Keratinocyte (primary cell): Measurements from ENCODE around the gene PTAR1.

Experiments used
- EZH2 ChIP-seq: IDR thresholded peaks from one replicate; pipeline ENCODE4 v1.6.1; 2012; ENCODE audit warnings: inconsistent platforms, mild to moderate bottlenecking, low read length, moderate library complexity
- TF ChIP-seq, protein P1 (sequence below), 3 experiments: IDR thresholded peaks in 1 of 3; conservative IDR thresholded peaks in 1 of 3; optimal IDR thresholded peaks in 1 of 3; 2 replicates in 2 of 3; 3 replicates in 1 of 3; pipeline versions ENCODE3 to v1.5.1; 2011; ENCODE audit warnings: low read length in 3 of 3, mild to moderate bottlenecking in 3 of 3, moderate library complexity in 2 of 3, control low read depth in 1 of 3, inconsistent platforms in 1 of 3; ENCODE audit not compliant: insufficient read depth in 2 of 3; ENCODE audit errors: extremely low read depth in 1 of 3

DNA sequence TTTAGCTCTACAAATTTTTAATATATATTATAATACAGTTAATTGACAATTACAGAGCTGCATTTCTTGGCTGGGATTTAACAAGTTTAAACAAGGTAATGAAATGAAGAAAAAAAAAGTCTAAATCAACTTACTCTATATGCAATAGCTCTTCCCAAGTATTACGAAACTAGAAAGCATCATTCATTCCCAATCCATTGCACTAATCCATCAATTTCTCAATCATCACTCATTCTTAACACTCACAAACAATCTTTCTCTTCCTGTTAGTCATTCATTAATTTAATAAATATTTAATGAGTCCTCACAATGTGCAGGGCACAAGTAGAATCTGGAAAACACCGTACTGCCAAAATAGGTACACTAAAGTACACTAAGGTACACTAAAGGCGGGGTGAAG is 44.7 kb downstream of the PTAR1 start:
- TF ChIP-seq, protein P1, sequence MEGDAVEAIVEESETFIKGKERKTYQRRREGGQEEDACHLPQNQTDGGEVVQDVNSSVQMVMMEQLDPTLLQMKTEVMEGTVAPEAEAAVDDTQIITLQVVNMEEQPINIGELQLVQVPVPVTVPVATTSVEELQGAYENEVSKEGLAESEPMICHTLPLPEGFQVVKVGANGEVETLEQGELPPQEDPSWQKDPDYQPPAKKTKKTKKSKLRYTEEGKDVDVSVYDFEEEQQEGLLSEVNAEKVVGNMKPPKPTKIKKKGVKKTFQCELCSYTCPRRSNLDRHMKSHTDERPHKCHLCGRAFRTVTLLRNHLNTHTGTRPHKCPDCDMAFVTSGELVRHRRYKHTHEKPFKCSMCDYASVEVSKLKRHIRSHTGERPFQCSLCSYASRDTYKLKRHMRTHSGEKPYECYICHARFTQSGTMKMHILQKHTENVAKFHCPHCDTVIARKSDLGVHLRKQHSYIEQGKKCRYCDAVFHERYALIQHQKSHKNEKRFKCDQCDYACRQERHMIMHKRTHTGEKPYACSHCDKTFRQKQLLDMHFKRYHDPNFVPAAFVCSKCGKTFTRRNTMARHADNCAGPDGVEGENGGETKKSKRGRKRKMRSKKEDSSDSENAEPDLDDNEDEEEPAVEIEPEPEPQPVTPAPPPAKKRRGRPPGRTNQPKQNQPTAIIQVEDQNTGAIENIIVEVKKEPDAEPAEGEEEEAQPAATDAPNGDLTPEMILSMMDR (optimal IDR thresholded peaks at IDR 0.05 in 1 of 3, IDR thresholded peaks at IDR 0.05 in 1 of 3, conservative IDR thresholded peaks at IDR 0.05 in 1 of 3; ENCODE audit: extremely low read depth in 1 of 3, insufficient read depth in 2 of 3, low read length in 3 of 3) = no peak
- no peak for TF ChIP-seq EZH2
